Measurements from ENCODE around the gene TRPM4. TPM values are rescaled to one million over a fixed set of nuclear protein-coding genes. Genes with fewer than 3 reads are reported as not detected.

TRPM4 gene
- total and polyA plus RNA-seq, 2 of the 8 experiments (the other 6 are each of a cell fraction or from before 2014, with no cell fraction given) = 11.3 to 13.3 TPM

GRCh38 chr19:49243726-49244125, 86.1 kb downstream of the TRPM4 start:
- no peak overlapping the region for H3K27ac ChIP-seq (ENCODE audit: low read depth, low read length)

More at GRCh38 chr19:49243726-49244125, 86.1 kb downstream of the TRPM4 start:
- H3K9ac ChIP-seq (replicated peaks in 1 of 4; ENCODE audit: extremely low read depth in 1 of 4, low read depth in 3 of 4, low read length in 3 of 4) = no peak overlapping the region
- H3K4me3 ChIP-seq (ENCODE audit: extremely low read depth in 1 of 4, insufficient read depth in 2 of 4, low read depth in 3 of 4, low read length in 4 of 4) = no peak overlapping the region
- no peak overlapping the region for H3K56ac ChIP-seq (replicated peaks; ENCODE audit: insufficient read length, low read depth, low read length)
- H3K14ac ChIP-seq (ENCODE audit: insufficient read length) = no peak overlapping the region
- no peak overlapping the region for H3K18ac ChIP-seq (ENCODE audit: extremely low read depth, low read length)
- peak in 1 of 2 experiments; percentile 26 for DNase-seq (ENCODE audit: low read depth in 1 of 2, low spot score in 2 of 2)
- H2BK20ac ChIP-seq (ENCODE audit: low read length) = no peak overlapping the region
- H3K4me1 ChIP-seq (replicated peaks in 1 of 4; ENCODE audit: control insufficient read depth in 3 of 4, insufficient read depth in 4 of 4, low read length in 3 of 4) = peaks cover 0 to 3% (median 1%) of the 10 kb centered on the region in 4 experiments; a peak in 2 of 7 replicates
- H4K20me1 ChIP-seq (replicated peaks in 1 of 2; ENCODE audit: control insufficient read depth in 1 of 2, insufficient read depth in 2 of 2, low read length in 2 of 2) = no peaks in the 10 kb centered on the region
- H2BK5ac ChIP-seq (ENCODE audit: low read depth, low read length) = no peak overlapping the region
- no peaks in the 10 kb centered on the region for H3K23me2 ChIP-seq (ENCODE audit: low read depth, low read length)
- H2BK120ac ChIP-seq (replicated peaks; ENCODE audit: low read depth, low read length) = no peak overlapping the region
- H4K5ac ChIP-seq (ENCODE audit: insufficient read length, low read depth, low read length) = no peak overlapping the region
- H2BK12ac ChIP-seq (ENCODE audit: low read depth, low read length) = no peak overlapping the region
- no peak overlapping the region for H3K4ac ChIP-seq (replicated peaks; ENCODE audit: insufficient read length, low read depth, low read length)
- no peak overlapping the region for H4K8ac ChIP-seq (ENCODE audit: extremely low read depth, insufficient read depth, low read length)
- no peak for FAIRE-seq
- TF ChIP-seq ASH2L (IDR thresholded peaks at IDR 0.05; ENCODE audit: low read length) (no peak), GTF2F1 (IDR thresholded peaks at IDR 0.05; ENCODE audit: borderline replicate concordance, low read depth, low read length) (no peak), KDM1A (IDR thresholded peaks at IDR 0.05; ENCODE audit: borderline replicate concordance, low read length) (no peak), HDAC6 (IDR thresholded peaks at IDR 0.05; ENCODE audit: low read depth, low read length) (no peak), ATF2 (IDR thresholded peaks at IDR 0.05; ENCODE audit: low read length) (no peak), POU5F1 (IDR thresholded peaks at IDR 0.05; ENCODE audit: low read depth, low read length) (no peak), FOSL1 (IDR thresholded peaks at IDR 0.05; ENCODE audit: insufficient read depth, low read depth, low read length) (no peak), TCF12 (IDR thresholded peaks at IDR 0.05; ENCODE audit: low read depth, low read length) (no peak), EGR1 (IDR thresholded peaks at IDR 0.05; ENCODE audit: borderline replicate concordance, low read depth, low read length) (no peak), POLR2A (IDR thresholded peaks at IDR 0.05; ENCODE audit: control extremely low read depth in 1 of 2, low read depth in 2 of 2, low read length in 2 of 2) (no peak), SUZ12 (IDR thresholded peaks at IDR 0.05; ENCODE audit: low read length) (no peak), TBP (IDR thresholded peaks at IDR 0.05; ENCODE audit: low read depth, low read length) (no peak)
- H3K79me2 ChIP-seq (ENCODE audit: control insufficient read depth in 1 of 2, insufficient read depth in 2 of 2, low read length in 2 of 2) = no peaks in the 10 kb centered on the region
- no peak overlapping the region for H2AFZ ChIP-seq (ENCODE audit: low read length)
- ChIA-PET POLR2A (ENCODE audit: partially characterized antibody) (interaction anchor here (1.1 kb wide), 1 partner anchor 96 kb away, joined by 3 read pairs; no protein-coding TSS in a partner anchor), CTCF (ENCODE audit: partially characterized antibody) (interaction anchor here (0.7 to 1.7 kb wide), 3 partner anchors 25 to 58 kb away, joined by 3 to 7 read pairs (median 4); no protein-coding TSS in a partner anchor)
- no peak overlapping the region for H2AK5ac ChIP-seq (ENCODE audit: low read depth, low read length)
- whole genome bisulfite sequencing, 2 experiments (ENCODE audit: extremely low coverage in 1 of 2, insufficient coverage in 1 of 2, insufficient read length in 1 of 2, insufficient replicate concordance in 2 of 2, low coverage in 1 of 2, low lambda C conversion rate in 2 of 2, missing lambda C conversion rate in 1 of 2) = 94% methylated on average over 11 of the region's 11 CpGs; no CpG with 5 or more reads in 1 of the 2 experiments
- no peaks in the 10 kb centered on the region for H3K79me1 ChIP-seq (ENCODE audit: low read depth, low read length)
- H4K91ac ChIP-seq (replicated peaks; ENCODE audit: insufficient read length, low read length) = no peak overlapping the region
- H3K23ac ChIP-seq (ENCODE audit: insufficient read length) = no peak overlapping the region
- no peaks in the 10 kb centered on the region for H3K36me3 ChIP-seq (ENCODE audit: control insufficient read depth in 2 of 4, insufficient read depth in 4 of 4, low read length in 3 of 4)
- H2BK15ac ChIP-seq (ENCODE audit: low read length) = no peak overlapping the region
- no peak overlapping the region for H3K4me2 ChIP-seq (ENCODE audit: insufficient read depth in 1 of 2, low read depth in 2 of 2, low read length in 2 of 2)
- no peaks in the 10 kb centered on the region for H3K27me3 ChIP-seq (replicated peaks in 1 of 4; ENCODE audit: control insufficient read depth in 3 of 4, extremely low read depth in 1 of 4, insufficient read depth in 3 of 4, low read length in 3 of 4)
- H3K9me3 ChIP-seq (ENCODE audit: insufficient read depth in 2 of 2, low read depth in 1 of 2, low read length in 1 of 2) = no peaks in the 10 kb centered on the region
